Prostate gland (tissue), 2 donors: Measurements from ENCODE around the gene TSPAN12. TPM values are rescaled to one million over a fixed set of nuclear protein-coding genes. Genes with fewer than 3 reads are reported as not detected.
"Not testable (repeated sequence)": the region's sequence is repeated elsewhere in the genome, so short reads cannot be mapped to it uniquely, and the experiment has no call there.

Experiments
- DNase-seq: peaks from one replicate; pipeline ENCODE4 v3.0.0-alpha.2; 2019; ENCODE audit warnings: low spot score
- H3K27ac ChIP-seq, 2 donors: fragments of 200-600 bp; sonication (generic); 2 replicates each; pipeline ENCODE4 v1.5.1; 2017 to 2019
- H3K27me3 ChIP-seq: fragments of 200-600 bp; sonication (generic); replicated peaks from 2 replicates; pipeline ENCODE4 v1.5.1; 2019; ENCODE audit not compliant: insufficient read depth
- H3K36me3 ChIP-seq, 2 donors: fragments of 200-600 bp; sonication (generic); 1 replicate in 1 of 2; 2 replicates in 1 of 2; pipeline versions ENCODE4 v1.5.1 to v1.8.1; 2017 to 2019
- H3K4me1 ChIP-seq: fragments of 200-600 bp; sonication (generic); replicated peaks from 2 replicates; pipeline ENCODE4 v1.5.1; 2019
- H3K4me3 ChIP-seq, 2 donors: fragments of 200-600 bp; sonication (generic); 2 replicates each; pipeline ENCODE4 v1.5.1; 2017 to 2019
- H3K9me3 ChIP-seq: fragments of 200-600 bp; sonication (generic); 2 replicates; pipeline ENCODE4 v1.5.1; 2017
- POLR2A ChIP-seq: fragments of 450-650 bp; IDR thresholded peaks from one replicate; pipeline ENCODE4 v1.6.1; 2016; ENCODE audit warnings: antibody characterized with exemption, mild to moderate bottlenecking
- POLR2AphosphoS5 ChIP-seq: sonication (generic); formaldehyde crosslinking; IDR thresholded peaks from one replicate; pipeline ENCODE4 v1.6.1; 2017; ENCODE audit warnings: antibody characterized with exemption
- WGBS: methylation state at CpG from one replicate; pipeline ENCODE4 v1.1.5; 2018; 5-methylcytosine and 5-hydroxymethylcytosine counted together
- intact Hi-C: fragments of 100-400 bp; cut with DNase I; formaldehyde crosslinking; loops from one replicate; pipeline ENCODE4 v1.14.2; 2022
- total RNA-seq, 2 donors: library from RNA; depleted of rRNA; stranded (reverse); fragments of >200 nt; gene quantifications; one replicate each; pipeline ENCODE4 v1.1.0, GENCODE V29; 2016
- TF ChIP-seq, protein P1 (sequence below), 4 experiments: fragments of 200-600 bp in 2 of 4; fragments of 450-650 bp in 2 of 4; sonication (generic) in 2 of 4; IDR thresholded peaks; 1 replicate in 3 of 4; 2 replicates in 1 of 4; pipeline ENCODE4 v1.5.1; 2016 to 2019; ENCODE audit warnings: antibody characterized with exemption in 4 of 4, mild to moderate bottlenecking in 2 of 4, moderate library complexity in 2 of 4

Gene TSPAN12
- total RNA-seq, 2 donors from 2014 or later: 14.5 to 16.2 TPM

DNA sequence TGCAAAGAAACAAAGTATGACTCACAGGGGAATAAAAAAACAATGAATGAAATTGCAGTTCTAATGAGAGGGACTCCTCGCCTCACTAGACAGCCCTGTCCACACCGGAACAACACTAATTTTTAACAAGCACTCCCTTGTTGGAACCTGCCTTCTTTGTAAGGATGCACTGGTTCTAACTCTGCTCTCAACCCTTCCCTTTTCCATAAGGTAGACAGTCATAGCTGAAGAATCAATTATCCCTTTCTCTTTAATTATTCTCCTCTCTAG lies 65.1 kb downstream of the TSPAN12 start:
- TF ChIP-seq POLR2A: no peak
- TF ChIP-seq, protein P1, sequence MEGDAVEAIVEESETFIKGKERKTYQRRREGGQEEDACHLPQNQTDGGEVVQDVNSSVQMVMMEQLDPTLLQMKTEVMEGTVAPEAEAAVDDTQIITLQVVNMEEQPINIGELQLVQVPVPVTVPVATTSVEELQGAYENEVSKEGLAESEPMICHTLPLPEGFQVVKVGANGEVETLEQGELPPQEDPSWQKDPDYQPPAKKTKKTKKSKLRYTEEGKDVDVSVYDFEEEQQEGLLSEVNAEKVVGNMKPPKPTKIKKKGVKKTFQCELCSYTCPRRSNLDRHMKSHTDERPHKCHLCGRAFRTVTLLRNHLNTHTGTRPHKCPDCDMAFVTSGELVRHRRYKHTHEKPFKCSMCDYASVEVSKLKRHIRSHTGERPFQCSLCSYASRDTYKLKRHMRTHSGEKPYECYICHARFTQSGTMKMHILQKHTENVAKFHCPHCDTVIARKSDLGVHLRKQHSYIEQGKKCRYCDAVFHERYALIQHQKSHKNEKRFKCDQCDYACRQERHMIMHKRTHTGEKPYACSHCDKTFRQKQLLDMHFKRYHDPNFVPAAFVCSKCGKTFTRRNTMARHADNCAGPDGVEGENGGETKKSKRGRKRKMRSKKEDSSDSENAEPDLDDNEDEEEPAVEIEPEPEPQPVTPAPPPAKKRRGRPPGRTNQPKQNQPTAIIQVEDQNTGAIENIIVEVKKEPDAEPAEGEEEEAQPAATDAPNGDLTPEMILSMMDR (IDR thresholded peaks at IDR 0.05): no peak
- no peak for TF ChIP-seq POLR2AphosphoS5
- no peaks in the 10 kb centered on the region for H3K36me3 ChIP-seq
- intact Hi-C loops: no loop called here
- no peaks in the 10 kb centered on the region for H3K9me3 ChIP-seq
- WGBS: 89% methylated on average over 2 of the region's 2 CpGs
- no peak for DNase-seq
- no peak overlapping the region for H3K4me3 ChIP-seq
- no peak overlapping the region for H3K27ac ChIP-seq
- H3K27me3 ChIP-seq: no peaks in the 10 kb centered on the region
- H3K4me1 ChIP-seq: no peaks in the 10 kb centered on the region

DNA sequence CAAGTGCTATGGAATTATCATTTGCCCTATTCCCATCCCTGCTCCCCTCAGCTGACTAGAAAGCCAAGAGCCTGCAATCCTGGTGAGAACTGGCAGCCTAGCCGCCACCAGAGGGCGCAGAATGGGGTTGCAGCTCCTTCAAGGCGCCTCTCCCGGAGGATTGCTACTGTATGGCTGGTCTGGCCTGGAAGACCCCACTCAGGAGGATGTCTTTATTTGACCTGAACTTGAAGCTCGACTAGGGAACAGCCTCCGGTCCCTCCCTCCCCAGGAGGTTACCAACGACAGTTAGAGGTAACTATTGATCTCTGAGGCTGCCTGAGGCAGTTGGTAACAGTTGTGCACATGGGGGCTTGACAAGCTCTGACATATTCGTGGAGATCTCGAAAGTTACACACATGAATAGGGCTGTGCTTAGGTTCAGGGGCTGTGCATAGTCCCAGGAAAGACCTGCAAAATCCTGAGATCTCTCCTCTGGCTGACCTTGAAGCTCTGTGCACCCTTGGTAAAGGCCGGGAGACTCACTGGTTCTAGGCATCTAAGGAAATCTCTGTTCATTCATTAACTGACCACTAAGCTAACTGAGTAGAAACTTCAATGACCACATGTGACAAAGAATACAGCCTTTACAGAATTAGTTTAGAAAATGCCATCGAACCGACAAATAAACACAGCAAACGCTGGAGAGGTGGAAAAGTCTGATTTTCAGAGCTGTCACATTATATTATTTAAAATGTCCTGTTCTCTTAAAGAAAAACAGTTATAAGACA lies 65.7 kb downstream of the TSPAN12 start:
- no peak overlapping the region for H3K4me3 ChIP-seq
- intact Hi-C loops: no loop called here
- no peaks in the 10 kb centered on the region for H3K36me3 ChIP-seq
- no peaks in the 10 kb centered on the region for H3K9me3 ChIP-seq
- TF ChIP-seq, protein P1 (IDR thresholded peaks at IDR 0.05): peak in 3 of 4 experiments; percentile 28 to 53 (median 39)
- TF ChIP-seq POLR2AphosphoS5: no peak
- H3K27me3 ChIP-seq: no peaks in the 10 kb centered on the region
- no peaks in the 10 kb centered on the region for H3K4me1 ChIP-seq
- WGBS: 72% methylated on average over 13 of the region's 13 CpGs
- H3K27ac ChIP-seq: no peak overlapping the region
- DNase-seq: peak; percentile 26

DNA sequence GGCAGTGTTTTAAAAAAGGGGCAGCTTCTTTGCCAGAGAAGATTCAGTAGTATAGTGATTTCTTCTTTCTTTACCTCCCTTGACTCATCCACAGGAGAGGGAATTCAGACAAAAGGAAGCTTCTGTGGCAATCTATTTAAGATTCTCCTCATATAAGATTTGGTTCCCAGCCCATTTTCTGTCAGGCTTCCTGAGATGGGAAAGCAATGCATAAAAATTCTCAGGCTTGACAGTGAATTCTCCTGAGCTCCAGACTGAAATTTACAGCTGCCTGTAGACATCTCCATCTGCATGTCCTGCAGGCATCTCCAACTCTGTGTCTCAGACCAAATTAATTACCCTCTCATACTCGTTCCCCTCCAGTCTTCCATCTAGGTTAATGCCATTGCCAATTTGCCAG lies 72.8 kb downstream of the TSPAN12 start:
- no peaks in the 10 kb centered on the region for H3K9me3 ChIP-seq
- no peak overlapping the region for H3K4me3 ChIP-seq
- H3K27me3 ChIP-seq: no peaks in the 10 kb centered on the region
- intact Hi-C loops: no loop called here
- H3K27ac ChIP-seq: no peak overlapping the region
- H3K4me1 ChIP-seq: no peaks in the 10 kb centered on the region
- no peaks in the 10 kb centered on the region for H3K36me3 ChIP-seq
- no peak for DNase-seq
- no peak for TF ChIP-seq POLR2AphosphoS5
- TF ChIP-seq, protein P1 (IDR thresholded peaks at IDR 0.05): no peak
- 40% methylated on average over 1 of the region's 1 CpG for WGBS

DNA sequence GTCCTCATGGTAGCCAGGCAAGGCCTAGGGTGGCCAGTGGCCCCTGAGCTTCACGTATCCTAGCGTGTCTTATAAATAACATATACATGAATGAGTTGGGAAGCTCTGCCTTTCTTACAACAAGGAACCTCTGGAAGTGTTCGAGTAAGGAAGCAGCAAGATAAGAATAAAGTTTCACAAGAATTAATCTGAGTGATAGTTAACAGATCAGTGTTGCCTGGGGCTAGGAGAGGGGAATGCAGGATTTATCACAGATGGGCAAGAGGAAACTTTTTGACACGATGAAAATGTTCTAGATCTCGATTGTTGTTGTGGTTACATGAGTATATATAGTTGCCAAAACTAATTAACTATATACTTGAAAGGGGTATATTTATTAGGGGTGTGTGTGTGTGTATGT lies 74.2 kb downstream of the TSPAN12 start:
- Histone ChIP-seq H3K36me3 (no peaks in the 10 kb centered on the region), H3K4me3 (no peak overlapping the region), H3K27ac (no peak overlapping the region), H3K27me3 (no peaks in the 10 kb centered on the region), H3K4me1 (no peaks in the 10 kb centered on the region), H3K9me3 (no peaks in the 10 kb centered on the region)
- intact Hi-C loops: no loop called here
- TF ChIP-seq POLR2AphosphoS5 (no peak), POLR2A (no peak)
- TF ChIP-seq, protein P1 (IDR thresholded peaks at IDR 0.05): no peak
- DNase-seq: no peak
- 77% methylated on average over 5 of the region's 5 CpGs for WGBS

DNA sequence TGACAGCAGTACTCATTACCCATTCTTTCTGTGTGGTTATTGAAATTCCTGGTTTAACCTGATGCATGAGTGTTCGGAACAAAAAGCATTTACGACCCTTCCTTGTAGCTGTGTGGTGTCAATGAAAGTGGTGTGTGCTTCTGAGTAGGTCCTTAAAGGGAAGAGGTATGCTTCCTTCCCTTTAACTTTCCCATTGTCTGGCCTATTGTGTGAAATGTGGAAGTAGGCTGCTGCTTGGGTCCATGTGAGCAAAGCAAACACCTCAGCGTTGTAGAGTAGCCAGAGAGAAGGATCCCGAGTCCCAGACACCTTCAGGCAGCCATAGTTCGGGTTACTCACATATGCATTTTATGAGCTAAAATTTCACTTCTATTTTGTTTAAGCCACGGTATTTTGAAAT lies 74.7 kb downstream of the TSPAN12 start:
- intact Hi-C loops: no loop called here
- WGBS: 82% methylated on average over 6 of the region's 6 CpGs
- TF ChIP-seq, protein P1 (IDR thresholded peaks at IDR 0.05): no peak
- no peaks in the 10 kb centered on the region for H3K4me1 ChIP-seq
- H3K27me3 ChIP-seq: no peaks in the 10 kb centered on the region
- H3K4me3 ChIP-seq: no peak overlapping the region
- H3K36me3 ChIP-seq: no peaks in the 10 kb centered on the region
- no peaks in the 10 kb centered on the region for H3K9me3 ChIP-seq
- DNase-seq: no peak
- no peak overlapping the region for H3K27ac ChIP-seq

DNA sequence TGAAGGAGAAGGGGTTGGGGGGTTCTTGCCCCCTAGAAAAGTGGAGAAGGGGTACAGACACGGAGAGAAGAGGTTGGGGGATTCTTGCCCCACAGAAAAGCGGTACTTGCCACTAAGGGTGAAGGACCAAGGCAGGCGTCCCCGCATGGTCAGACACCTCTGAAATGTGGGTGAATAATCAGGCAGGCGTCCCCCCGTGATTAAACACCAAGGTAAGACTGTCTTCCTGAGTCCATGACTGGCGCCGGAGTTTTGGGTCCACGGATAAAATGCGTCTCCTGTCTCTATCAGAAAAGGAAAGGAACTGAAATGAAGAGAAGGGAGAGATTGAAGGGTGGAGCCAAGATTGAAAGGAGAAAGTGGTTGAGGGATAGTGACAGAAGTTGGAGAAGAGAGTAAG lies 76.0 kb downstream of the TSPAN12 start:
- H3K27ac ChIP-seq, DNase-seq, H3K27me3 ChIP-seq, intact Hi-C loops, H3K9me3 ChIP-seq, H3K36me3 ChIP-seq, H3K4me1 ChIP-seq, H3K4me3 ChIP-seq: not testable (repeated sequence)
- WGBS: 98% methylated on average over 10 of the region's 10 CpGs
